ENCODE measurements around the gene DCAF16. TPM values are rescaled to one million over a fixed set of nuclear protein-coding genes. Genes with fewer than 3 reads are reported as not detected.

The DCAF16 gene
- polyA plus RNA-seq, 3 donors = 4.1 to 14.5 (median 4.6) TPM

GRCh38 chr4:17809667-17810066 is 890 bp downstream of the DCAF16 start:
- DNase-seq = no peak
- peaks cover 33 to 65% of the 10 kb centered on the region in 2 donors for H3K4me1 ChIP-seq (ENCODE audit: control insufficient read depth in 1 of 2, insufficient read depth in 2 of 2, low read length in 2 of 2)
- TF ChIP-seq CTCF (IDR thresholded peaks at IDR 0.05) = no peak

GRCh38 chr4:17807446-17807845 is 3.1 kb downstream of the DCAF16 start:
- Mint-ChIP-seq H3K4me1 (peaks cover 43% of the 10 kb centered on the region), H3K36me3 (peaks cover 28 to 42% of the 10 kb centered on the region in 2 donors), H3K27ac (peak overlapping the region in 2 of 7 donors; percentile 24 to 33), H3K27me3 (ENCODE audit: low read depth in 3 of 3) (peaks cover 0 to 2% (median 0%) of the 10 kb centered on the region in 3 donors), H3K9me3 (no peaks in the 10 kb centered on the region), H3K4me3 (no peak overlapping the region)
- DNase-seq = no peak
- TF ChIP-seq CTCF (IDR thresholded peaks at IDR 0.05) = no peak
- no peaks in the 10 kb centered on the region for H3K9me3 ChIP-seq (replicated peaks in 1 of 2; ENCODE audit: control insufficient read depth in 1 of 2, insufficient read depth in 1 of 2, low read length in 2 of 2)
- peak overlapping the region in 1 of 2 donors; percentile 47 for H3K27ac ChIP-seq (ENCODE audit: low read depth in 1 of 2, low read length in 2 of 2)
- peaks cover 77% of the 10 kb centered on the region for H3K79me2 ChIP-seq (ENCODE audit: insufficient read depth, low read length)
- H3K36me3 ChIP-seq (replicated peaks in 1 of 2; ENCODE audit: control insufficient read depth in 1 of 2, insufficient read depth in 2 of 2, low read length in 2 of 2) = peaks cover 25 to 41% of the 10 kb centered on the region in 2 donors
- peaks cover 23% of the 10 kb centered on the region for H4K20me1 ChIP-seq (ENCODE audit: insufficient read depth, low read length)
- no peak overlapping the region for H3K4me2 ChIP-seq (replicated peaks; ENCODE audit: extremely low read depth, low read length, poor library complexity, severe bottlenecking)
- WGBS (ENCODE audit: insufficient coverage) = 73% methylated on average over 4 of the region's 6 CpGs
- no peak overlapping the region for H3K9ac ChIP-seq (ENCODE audit: insufficient read depth, low read length, poor library complexity, severe bottlenecking)
- intact Hi-C loops (cut with micrococcal nuclease) = no loop called here
- H3K4me3 ChIP-seq (replicated peaks in 1 of 3; ENCODE audit: low read depth in 2 of 3, low read length in 3 of 3) = no peak overlapping the region
- H3K27me3 ChIP-seq (ENCODE audit: control insufficient read depth in 2 of 2, insufficient read depth in 2 of 2, low read length in 2 of 2) = no peaks in the 10 kb centered on the region
- no peak overlapping the region for H2AFZ ChIP-seq (ENCODE audit: insufficient read depth, low read depth, low read length, poor library complexity, severe bottlenecking)
- peaks cover 25 to 45% of the 10 kb centered on the region in 2 donors for H3K4me1 ChIP-seq (ENCODE audit: control insufficient read depth in 1 of 2, insufficient read depth in 2 of 2, low read length in 2 of 2)

More at GRCh38 chr4:17809667-17810066, 890 bp downstream of the DCAF16 start:
- peak overlapping the region; percentile 75 to 83 (median 83) for H3K4me3 ChIP-seq (replicated peaks in 1 of 3; ENCODE audit: low read depth in 2 of 3, low read length in 3 of 3)
- no peaks in the 10 kb centered on the region for H3K9me3 ChIP-seq (replicated peaks in 1 of 2; ENCODE audit: control insufficient read depth in 1 of 2, insufficient read depth in 1 of 2, low read length in 2 of 2)
- H2AFZ ChIP-seq (ENCODE audit: insufficient read depth, low read depth, low read length, poor library complexity, severe bottlenecking) = peak overlapping the region; percentile 75
- intact Hi-C loops (cut with micrococcal nuclease) = loop anchor here (5.0 to 10.0 kb wide), 4 partner anchors 195 to 235 kb away; partner anchors contain the start of genes LAP3 (in 2 of the 2), LCORL (in 2 of the 2) and MED28 (in 1 of the 2)
- H3K36me3 Mint-ChIP-seq = peaks cover 7 to 20% of the 10 kb centered on the region in 2 donors
- H3K27me3 ChIP-seq (ENCODE audit: control insufficient read depth in 2 of 2, insufficient read depth in 2 of 2, low read length in 2 of 2) = no peaks in the 10 kb centered on the region
- peaks cover 2 to 19% of the 10 kb centered on the region in 2 donors for H3K36me3 ChIP-seq (replicated peaks in 1 of 2; ENCODE audit: control insufficient read depth in 1 of 2, insufficient read depth in 2 of 2, low read length in 2 of 2)
- H3K9me3 Mint-ChIP-seq = no peaks in the 10 kb centered on the region
- peak overlapping the region; percentile 85 for H3K4me2 ChIP-seq (replicated peaks; ENCODE audit: extremely low read depth, low read length, poor library complexity, severe bottlenecking)
- peaks cover 54% of the 10 kb centered on the region for H3K4me1 Mint-ChIP-seq
- H4K20me1 ChIP-seq (ENCODE audit: insufficient read depth, low read length) = peaks cover 21% of the 10 kb centered on the region
- no CpG with 5 or more reads among the region's 7 CpGs for WGBS (ENCODE audit: insufficient coverage)
- H3K79me2 ChIP-seq (ENCODE audit: insufficient read depth, low read length) = peaks cover 95% of the 10 kb centered on the region
- H3K4me3 Mint-ChIP-seq = peak overlapping the region; percentile 98 to 99
- H3K9ac ChIP-seq (ENCODE audit: insufficient read depth, low read length, poor library complexity, severe bottlenecking) = peak overlapping the region; percentile 86
- H3K27ac Mint-ChIP-seq = peak overlapping the region; percentile 95 to 99 (median 99)
- peak overlapping the region; percentile 95 to 97 for H3K27ac ChIP-seq (ENCODE audit: low read depth in 1 of 2, low read length in 2 of 2)
- H3K27me3 Mint-ChIP-seq (ENCODE audit: low read depth in 3 of 3) = no peaks in the 10 kb centered on the region
